ENCODE results near the gene ZNF783. TPM values are rescaled to one million over a fixed set of nuclear protein-coding genes. Genes with fewer than 3 reads are reported as not detected.

Gene ZNF783
- 10 to 100 TPM; 13.2 to 13.4 TPM for total RNA-seq

DNA sequence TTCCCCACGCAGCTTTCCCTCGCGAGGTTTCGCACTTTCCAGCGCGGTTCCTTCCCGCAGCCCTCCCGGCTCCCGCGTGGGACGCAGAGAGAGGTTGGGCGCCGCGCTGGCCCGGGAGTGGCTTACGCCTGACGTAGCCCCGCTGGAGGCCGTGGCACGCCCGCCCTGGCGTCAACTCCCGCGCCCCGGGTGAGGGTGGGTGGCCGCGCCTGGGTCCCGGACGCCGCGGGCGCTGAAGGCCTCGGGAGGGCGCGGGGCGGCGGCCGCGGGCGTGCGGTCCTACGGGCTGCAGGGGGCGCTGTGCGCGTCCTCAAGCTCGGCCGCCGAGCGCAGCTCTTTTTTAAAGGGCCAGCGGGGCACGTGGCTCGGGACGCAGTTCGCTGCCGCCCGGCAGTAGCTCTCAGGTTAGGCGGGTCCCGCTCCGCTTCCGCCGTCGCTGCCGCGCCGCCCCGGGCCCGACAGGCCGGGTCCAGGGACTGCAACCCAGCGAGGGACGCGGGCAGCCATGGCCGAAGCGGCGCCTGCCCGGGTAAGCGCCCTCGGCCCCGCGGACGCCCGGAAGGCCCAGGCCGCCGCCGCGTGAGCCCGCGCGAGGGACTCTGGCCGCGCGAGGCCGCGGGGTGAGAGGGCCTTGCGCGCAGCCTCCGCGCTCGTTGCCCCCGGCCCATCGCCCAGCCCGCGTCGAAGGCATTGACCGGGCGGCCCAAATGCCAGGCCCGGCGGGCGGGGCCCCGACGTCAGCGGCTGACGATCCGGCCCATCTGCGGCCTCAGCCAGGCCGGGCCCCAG lies at the start of gene ZNF783:
ZNF783 (plus strand) TSS at position 368 of the 789 bp plus-strand sequence; CDS start at position 506, 138 bp downstream.
- DNase-seq (peak; percentile 89), ATAC-seq (peak; percentile 87)
- H3K27me3 Mint-ChIP-seq = no peaks in the 10 kb centered on the region
- H3K9me3 Mint-ChIP-seq = no peaks in the 10 kb centered on the region
- TF ChIP-seq, protein P1, sequence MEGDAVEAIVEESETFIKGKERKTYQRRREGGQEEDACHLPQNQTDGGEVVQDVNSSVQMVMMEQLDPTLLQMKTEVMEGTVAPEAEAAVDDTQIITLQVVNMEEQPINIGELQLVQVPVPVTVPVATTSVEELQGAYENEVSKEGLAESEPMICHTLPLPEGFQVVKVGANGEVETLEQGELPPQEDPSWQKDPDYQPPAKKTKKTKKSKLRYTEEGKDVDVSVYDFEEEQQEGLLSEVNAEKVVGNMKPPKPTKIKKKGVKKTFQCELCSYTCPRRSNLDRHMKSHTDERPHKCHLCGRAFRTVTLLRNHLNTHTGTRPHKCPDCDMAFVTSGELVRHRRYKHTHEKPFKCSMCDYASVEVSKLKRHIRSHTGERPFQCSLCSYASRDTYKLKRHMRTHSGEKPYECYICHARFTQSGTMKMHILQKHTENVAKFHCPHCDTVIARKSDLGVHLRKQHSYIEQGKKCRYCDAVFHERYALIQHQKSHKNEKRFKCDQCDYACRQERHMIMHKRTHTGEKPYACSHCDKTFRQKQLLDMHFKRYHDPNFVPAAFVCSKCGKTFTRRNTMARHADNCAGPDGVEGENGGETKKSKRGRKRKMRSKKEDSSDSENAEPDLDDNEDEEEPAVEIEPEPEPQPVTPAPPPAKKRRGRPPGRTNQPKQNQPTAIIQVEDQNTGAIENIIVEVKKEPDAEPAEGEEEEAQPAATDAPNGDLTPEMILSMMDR (IDR thresholded peaks at IDR 0.05) = peak; percentile 92
- H3K27ac Mint-ChIP-seq = peak within 1 kb of the TSS; percentile 87
- peak within 1 kb of the TSS; percentile 75 for H3K4me3 Mint-ChIP-seq
- H3K4me1 Mint-ChIP-seq (ENCODE audit: low read depth) = peaks cover 29% of the 10 kb centered on the region
- ChIA-PET POLR2A (interaction anchor here (0.6 to 1.7 kb wide), 11 partner anchors 12 to 197 kb away, joined by 3 to 11 read pairs (median 4); partner anchors contain the start of gene ZNF282), CTCF (interaction anchor here (0.5 to 1.9 kb wide), 20 partner anchors 9 to 371 kb away, joined by 3 to 34 read pairs (median 4); partner anchors contain the start of genes ZNF212, ZNF282, ZNF398 and ZNF425)
- H3K36me3 Mint-ChIP-seq (ENCODE audit: low read depth) = peaks cover 20% of the 10 kb centered on the region
- intact Hi-C loops (cut with micrococcal nuclease) = no loop called here

GRCh38 chr7:149214020-149214720 lies 47.8 kb upstream of the ZNF783 start:
- Mint-ChIP-seq H3K4me3 (no peak overlapping the region), H3K27ac (no peak overlapping the region), H3K36me3 (ENCODE audit: low read depth) (peaks cover 63% of the 10 kb centered on the region), H3K4me1 (ENCODE audit: low read depth) (peaks cover 12% of the 10 kb centered on the region), H3K27me3 (no peaks in the 10 kb centered on the region), H3K9me3 (no peaks in the 10 kb centered on the region)
- ChIA-PET POLR2A (interaction anchor here (0.9 to 2.3 kb wide), 2 partner anchors 9 to 18 kb away, joined by 3 to 8 read pairs; partner anchors contain the start of gene ZNF282), CTCF (interaction anchor here (0.9 to 1.2 kb wide), 2 partner anchors 19 to 48 kb away, joined by 3 read pairs; partner anchors contain the start of gene ZNF783)
- TF ChIP-seq, protein P1 (IDR thresholded peaks at IDR 0.05) = no peak
- intact Hi-C loops (cut with micrococcal nuclease) = no loop called here
- DNase-seq (no peak), ATAC-seq (no peak)

GRCh38 chr7:149216402-149216801 lies 45.6 kb upstream of the ZNF783 start:
- H3K4me3 Mint-ChIP-seq = no peak overlapping the region
- ATAC-seq (no peak), DNase-seq (no peak)
- intact Hi-C loops (cut with micrococcal nuclease) = no loop called here
- H3K27ac Mint-ChIP-seq = no peak overlapping the region
- peaks cover 54% of the 10 kb centered on the region for H3K36me3 Mint-ChIP-seq (ENCODE audit: low read depth)
- no peaks in the 10 kb centered on the region for H3K4me1 Mint-ChIP-seq (ENCODE audit: low read depth)
- H3K27me3 Mint-ChIP-seq = no peaks in the 10 kb centered on the region
- H3K9me3 Mint-ChIP-seq = no peaks in the 10 kb centered on the region
- ChIA-PET POLR2A (no interaction called here), CTCF (no interaction called here)
- TF ChIP-seq, protein P1 (IDR thresholded peaks at IDR 0.05) = no peak

GRCh38 chr7:149217570-149217969 lies 44.4 kb upstream of the ZNF783 start:
- ChIA-PET CTCF (no interaction called here), POLR2A (no interaction called here)
- no peak overlapping the region for H3K27ac Mint-ChIP-seq
- no peak overlapping the region for H3K4me3 Mint-ChIP-seq
- TF ChIP-seq, protein P1 (IDR thresholded peaks at IDR 0.05) = no peak
- H3K36me3 Mint-ChIP-seq (ENCODE audit: low read depth) = peaks cover 55% of the 10 kb centered on the region
- H3K9me3 Mint-ChIP-seq = no peaks in the 10 kb centered on the region
- no peaks in the 10 kb centered on the region for H3K27me3 Mint-ChIP-seq
- no peaks in the 10 kb centered on the region for H3K4me1 Mint-ChIP-seq (ENCODE audit: low read depth)
- no peak for ATAC-seq
- no peak for DNase-seq
- intact Hi-C loops (cut with micrococcal nuclease) = no loop called here

Measured in activated CD8-positive, alpha-beta T cell treated with anti-CD3 and anti-CD28 coated beads for 36 hours (primary cell).